Measurements from ENCODE around the gene IL22RA2. TPM values are rescaled to one million over a fixed set of nuclear protein-coding genes. Genes with fewer than 3 reads are reported as not detected.

The IL22RA2 gene
- total and polyA plus RNA-seq, 12 donors = 0.12 TPM; not detected in 11

GRCh38 chr6:137165375-137166246, 7.8 kb downstream of the IL22RA2 start:
- TF ChIP-seq, protein P1, sequence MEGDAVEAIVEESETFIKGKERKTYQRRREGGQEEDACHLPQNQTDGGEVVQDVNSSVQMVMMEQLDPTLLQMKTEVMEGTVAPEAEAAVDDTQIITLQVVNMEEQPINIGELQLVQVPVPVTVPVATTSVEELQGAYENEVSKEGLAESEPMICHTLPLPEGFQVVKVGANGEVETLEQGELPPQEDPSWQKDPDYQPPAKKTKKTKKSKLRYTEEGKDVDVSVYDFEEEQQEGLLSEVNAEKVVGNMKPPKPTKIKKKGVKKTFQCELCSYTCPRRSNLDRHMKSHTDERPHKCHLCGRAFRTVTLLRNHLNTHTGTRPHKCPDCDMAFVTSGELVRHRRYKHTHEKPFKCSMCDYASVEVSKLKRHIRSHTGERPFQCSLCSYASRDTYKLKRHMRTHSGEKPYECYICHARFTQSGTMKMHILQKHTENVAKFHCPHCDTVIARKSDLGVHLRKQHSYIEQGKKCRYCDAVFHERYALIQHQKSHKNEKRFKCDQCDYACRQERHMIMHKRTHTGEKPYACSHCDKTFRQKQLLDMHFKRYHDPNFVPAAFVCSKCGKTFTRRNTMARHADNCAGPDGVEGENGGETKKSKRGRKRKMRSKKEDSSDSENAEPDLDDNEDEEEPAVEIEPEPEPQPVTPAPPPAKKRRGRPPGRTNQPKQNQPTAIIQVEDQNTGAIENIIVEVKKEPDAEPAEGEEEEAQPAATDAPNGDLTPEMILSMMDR (IDR thresholded peaks at IDR 0.05) = peak in 6 of 9 donors; percentile 17 to 57 (median 30)
- H3K4me1 ChIP-seq = peaks cover 0 to 42% (median 6%) of the 10 kb centered on the region in 9 donors
- no peaks in the 10 kb centered on the region for H3K27me3 ChIP-seq
- 82 to 87% methylated on average over 9 of the region's 9 CpGs for WGBS, 2 donors
- H3K9me3 ChIP-seq = peaks cover 0 to 6% (median 0%) of the 10 kb centered on the region in 11 donors
- ATAC-seq = no peak
- peak overlapping the region in 1 of 10 donors; percentile 62 for H3K27ac ChIP-seq
- peak in 1 of 2 donors; percentile 40 for DNase-seq
- intact Hi-C loops (cut with DNase I) = loop anchor here in 1 of 10 donors (2.0 kb wide), 1 partner anchor 71 kb away; no protein-coding TSS in a partner anchor
- no peaks in the 10 kb centered on the region for H3K36me3 ChIP-seq
- H3K4me3 ChIP-seq = no peak overlapping the region

DNA sequence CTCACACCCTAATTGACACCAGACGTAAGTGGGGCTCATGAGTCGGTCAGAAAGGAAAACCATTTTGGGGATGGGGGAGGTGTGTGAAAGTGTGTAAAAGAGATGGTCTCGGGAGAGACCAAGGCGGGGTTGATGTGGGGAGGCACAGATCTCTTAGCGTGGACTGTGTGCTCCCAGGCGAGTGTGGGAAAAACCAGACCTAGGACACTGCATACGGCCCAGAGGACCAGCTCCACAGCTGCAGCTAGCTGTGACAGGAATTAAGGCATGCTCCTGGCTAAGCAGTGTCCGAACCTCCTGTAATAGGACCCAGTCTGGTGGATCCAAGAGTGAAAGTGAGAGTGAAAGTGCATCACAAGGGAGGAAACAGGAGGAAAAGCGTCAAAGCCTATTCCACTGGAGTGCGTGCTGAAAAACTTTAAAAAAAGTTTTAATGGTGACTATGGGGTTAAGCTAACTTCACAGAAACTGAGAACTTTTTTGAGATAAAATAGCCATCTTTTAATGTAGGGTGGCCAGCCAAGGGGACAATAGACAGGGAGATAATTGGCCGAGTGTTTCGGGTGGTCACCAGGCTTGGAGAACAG, 9.6 kb downstream of the IL22RA2 start:
- Histone ChIP-seq H3K27me3 (no peaks in the 10 kb centered on the region), H3K36me3 (no peaks in the 10 kb centered on the region), H3K4me1 (peaks cover 0 to 42% (median 6%) of the 10 kb centered on the region in 9 donors), H3K4me3 (no peak overlapping the region), H3K27ac (no peak overlapping the region), H3K9me3 (peaks cover 0 to 6% (median 0%) of the 10 kb centered on the region in 11 donors)
- ATAC-seq (no peak), DNase-seq (no peak)
- 94 to 95% methylated on average over 12 of the region's 12 CpGs for WGBS, 2 donors
- TF ChIP-seq, protein P1 (IDR thresholded peaks at IDR 0.05) = no peak
- intact Hi-C loops (cut with DNase I) = loop anchor here in 1 of 10 donors (5.0 kb wide), 1 partner anchor 67 kb away; no protein-coding TSS in a partner anchor

- Histone ChIP-seq H3K9me3 (peaks cover 0 to 6% (median 0%) of the 10 kb centered on the region in 11 donors), H3K27me3 (no peaks in the 10 kb centered on the region), H3K4me1 (peaks cover 0 to 49% (median 6%) of the 10 kb centered on the region in 9 donors), H3K36me3 (no peaks in the 10 kb centered on the region), H3K27ac (no peak overlapping the region), H3K4me3 (no peak overlapping the region)
- ATAC-seq = no peak
- WGBS, 2 donors = 69 to 76% methylated on average over 3 of the region's 3 CpGs
- TF ChIP-seq, protein P1 (IDR thresholded peaks at IDR 0.05) = no peak
- intact Hi-C loops (cut with DNase I) = loop anchor here in 1 of 10 donors (5.0 kb wide), 1 partner anchor 65 kb away; no protein-coding TSS in a partner anchor
- no peak for DNase-seq
These were observed 10.6 kb downstream of the IL22RA2 start for GRCh38 chr6:137162692-137163306.

GRCh38 chr6:137161949-137162348, 11.5 kb downstream of the IL22RA2 start:
- Histone ChIP-seq H3K9me3 (peaks cover 0 to 6% (median 0%) of the 10 kb centered on the region in 11 donors), H3K27ac (no peak overlapping the region), H3K27me3 (no peaks in the 10 kb centered on the region), H3K4me3 (no peak overlapping the region), H3K36me3 (no peaks in the 10 kb centered on the region), H3K4me1 (peaks cover 0 to 57% (median 10%) of the 10 kb centered on the region in 9 donors)
- ATAC-seq (peak in 4 of 8 donors; percentile 38 to 44 (median 41)), DNase-seq (no peak)
- WGBS, 2 donors = 68 to 72% methylated on average over 5 of the region's 5 CpGs
- TF ChIP-seq, protein P1 (IDR thresholded peaks at IDR 0.05) = no peak
- intact Hi-C loops (cut with DNase I) = loop anchor here in 1 of 10 donors (5.0 kb wide), 1 partner anchor 65 kb away; no protein-coding TSS in a partner anchor

Measured in heart right ventricle (tissue), 16 donors.